Measurements from ENCODE around the gene MTUS2.

- TF ChIP-seq EZH2 (optimal IDR thresholded peaks at IDR 0.05; ENCODE audit: low read depth, low read length) = no peak
- no peak for TF ChIP-seq CTCF (IDR thresholded peaks at IDR 0.05; ENCODE audit: low read length)
Measured at GRCh38 chr13:29287237-29287636, 467.1 kb downstream of the MTUS2 start.

All from MM.1S (cell line).